Adrenal gland (tissue), 5 donors: ENCODE measurements around the gene NSMCE1.

ENCODE experiments used
- POLR2A ChIP-seq, 2 donors: fragments of 450-650 bp; IDR thresholded peaks; one replicate each; pipeline ENCODE4 v1.6.1; 2017; ENCODE audit warnings: antibody characterized with exemption in 2 of 2, mild to moderate bottlenecking in 2 of 2, moderate library complexity in 1 of 2
- TF ChIP-seq, protein P1 (sequence below), 6 experiments: fragments of 450-650 bp in 4 of 6; fragments of 200-600 bp in 2 of 6; sonication (generic) in 1 of 6; IDR thresholded peaks; 1 replicate in 5 of 6; 2 replicates in 1 of 6; pipeline versions ENCODE4 v1.5.1 to v1.8.0; 2016 to 2021; ENCODE audit warnings: antibody characterized with exemption in 6 of 6, mild to moderate bottlenecking in 2 of 6, moderate library complexity in 1 of 6
- donor health status: DM: no; HTN: no; CAD: no.

DNA sequence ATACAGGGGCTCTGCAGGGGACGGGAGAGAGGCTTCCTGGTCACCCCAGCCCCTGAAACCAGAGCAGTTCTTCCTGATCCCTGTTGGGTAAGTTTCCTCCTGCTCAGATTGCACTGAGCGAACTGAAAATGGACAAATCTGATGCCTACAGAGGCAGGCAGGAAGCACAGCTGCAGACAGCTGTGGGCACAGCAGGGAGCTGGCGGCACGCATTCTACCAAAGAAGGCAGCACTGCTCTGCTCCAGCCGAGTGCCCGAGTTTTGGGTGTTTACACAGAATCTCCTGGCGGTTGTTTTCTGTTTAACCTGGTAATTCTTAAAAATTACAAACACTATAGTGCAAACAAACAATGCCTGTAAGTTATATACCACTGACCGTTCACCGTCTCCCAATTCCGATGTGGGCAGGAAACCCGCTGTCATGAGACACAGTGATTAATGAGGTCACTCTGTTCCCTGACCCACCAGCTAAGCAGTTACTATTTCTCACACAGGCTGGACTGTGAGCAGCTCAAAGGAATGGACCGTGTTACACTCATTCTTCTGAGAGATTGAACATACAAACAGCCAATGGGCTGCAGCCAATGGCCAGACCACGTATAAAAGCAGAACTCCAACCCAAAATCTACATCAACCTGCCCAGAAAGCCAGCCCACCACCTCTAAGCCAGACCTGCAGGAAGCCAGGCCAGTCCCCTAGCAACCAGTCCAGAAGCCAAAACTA lies 25.5 kb downstream of the NSMCE1 start:
- TF ChIP-seq, protein P1, sequence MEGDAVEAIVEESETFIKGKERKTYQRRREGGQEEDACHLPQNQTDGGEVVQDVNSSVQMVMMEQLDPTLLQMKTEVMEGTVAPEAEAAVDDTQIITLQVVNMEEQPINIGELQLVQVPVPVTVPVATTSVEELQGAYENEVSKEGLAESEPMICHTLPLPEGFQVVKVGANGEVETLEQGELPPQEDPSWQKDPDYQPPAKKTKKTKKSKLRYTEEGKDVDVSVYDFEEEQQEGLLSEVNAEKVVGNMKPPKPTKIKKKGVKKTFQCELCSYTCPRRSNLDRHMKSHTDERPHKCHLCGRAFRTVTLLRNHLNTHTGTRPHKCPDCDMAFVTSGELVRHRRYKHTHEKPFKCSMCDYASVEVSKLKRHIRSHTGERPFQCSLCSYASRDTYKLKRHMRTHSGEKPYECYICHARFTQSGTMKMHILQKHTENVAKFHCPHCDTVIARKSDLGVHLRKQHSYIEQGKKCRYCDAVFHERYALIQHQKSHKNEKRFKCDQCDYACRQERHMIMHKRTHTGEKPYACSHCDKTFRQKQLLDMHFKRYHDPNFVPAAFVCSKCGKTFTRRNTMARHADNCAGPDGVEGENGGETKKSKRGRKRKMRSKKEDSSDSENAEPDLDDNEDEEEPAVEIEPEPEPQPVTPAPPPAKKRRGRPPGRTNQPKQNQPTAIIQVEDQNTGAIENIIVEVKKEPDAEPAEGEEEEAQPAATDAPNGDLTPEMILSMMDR (IDR thresholded peaks at IDR 0.05) = no peak
- TF ChIP-seq POLR2A (IDR thresholded peaks at IDR 0.05) = peak in 1 of 2 donors; percentile 18
